ENCODE measurements around the gene TMEM106B. TPM values are rescaled to one million over a fixed set of nuclear protein-coding genes. Genes with fewer than 3 reads are reported as not detected.
"Not testable (repeated sequence)": the region's sequence is repeated elsewhere in the genome, so short reads cannot be mapped to it uniquely, and the experiment has no call there.

Gene TMEM106B
- 50.2 TPM for total RNA-seq
- polyA plus RNA-seq (ENCODE audit: insufficient read depth, low read depth, low replicate concordance): 21.1 TPM
- long read RNA-seq, donor 1, transcript TMEM106B-202 (8 exons, 2,126 nt): major isoform, 14 of 14 reads
- long read RNA-seq, donor 1, partial matches to known transcripts: 0 of 14 reads
- long read RNA-seq, donor 1, other reads (novel, unspliced or antisense): 0 of 14 reads
- long read RNA-seq, donor 2, transcript TMEM106B-202 (8 exons, 2,126 nt): major isoform, 19 of 19 reads
- long read RNA-seq, donor 2, partial matches to known transcripts: 0 of 19 reads
- long read RNA-seq, donor 2, other reads (novel, unspliced or antisense): 0 of 19 reads
- long read RNA-seq, donor 3, full-length matches to known transcripts: 26 of 26 reads
- long read RNA-seq, donor 3, partial matches to known transcripts: 0 of 26 reads
- long read RNA-seq, donor 3, other reads (novel, unspliced or antisense): 0 of 26 reads
- long read RNA-seq, donor 4, transcript TMEM106B-202 (8 exons, 2,126 nt): major isoform, 9 of 9 reads
- long read RNA-seq, donor 4, partial matches to known transcripts: 0 of 9 reads
- long read RNA-seq, donor 4, other reads (novel, unspliced or antisense): 0 of 9 reads
- long read RNA-seq, donor 5, partial matches to known transcripts: 0 of 4 reads
- long read RNA-seq, donor 5, other reads (novel, unspliced or antisense): 0 of 4 reads
- long read RNA-seq, donor 6, transcript TMEM106B-202 (8 exons, 2,126 nt): major isoform, 31 of 32 reads
- long read RNA-seq, donor 6, partial matches to known transcripts: 0 of 32 reads
- long read RNA-seq, donor 6, other reads (novel, unspliced or antisense): 0 of 32 reads
- long read RNA-seq, donor 7, transcript TMEM106B-202 (8 exons, 2,126 nt): major isoform, 19 of 29 reads
- long read RNA-seq, donor 7, partial matches to known transcripts: 3 of 29 reads
- long read RNA-seq, donor 7, other reads (novel, unspliced or antisense): 7 of 29 reads
- long read RNA-seq, donor 8, full-length matches to known transcripts: 17 of 17 reads
- long read RNA-seq, donor 8, partial matches to known transcripts: 0 of 17 reads
- long read RNA-seq, donor 8, other reads (novel, unspliced or antisense): 0 of 17 reads
- long read RNA-seq, donor 9, transcript TMEM106B-202 (8 exons, 2,126 nt): major isoform, 9 of 14 reads
- long read RNA-seq, donor 9, partial matches to known transcripts: 0 of 14 reads
- long read RNA-seq, donor 9, other reads (novel, unspliced or antisense): 5 of 14 reads
- long read RNA-seq, donor 10, transcript TMEM106B-202 (8 exons, 2,126 nt): major isoform, 18 of 18 reads
- long read RNA-seq, donor 10, partial matches to known transcripts: 0 of 18 reads
- long read RNA-seq, donor 10, other reads (novel, unspliced or antisense): 0 of 18 reads

- peaks cover 0 to 5% (median 0%) of the 10 kb centered on the region in 3 donors for H3K36me3 ChIP-seq (ENCODE audit: control insufficient read depth in 2 of 3, insufficient read depth in 3 of 3, low read length in 3 of 3)
- H3K9ac ChIP-seq (ENCODE audit: low read length in 3 of 3): peak within 1 kb of the TSS; percentile 91 to 100 (median 99)
- no peaks in the 10 kb centered on the region for H3K9me3 ChIP-seq (ENCODE audit: control insufficient read depth in 2 of 3, insufficient read depth in 1 of 3, low read length in 3 of 3)
- no peak for TF ChIP-seq CTCF (IDR thresholded peaks at IDR 0.05; ENCODE audit: borderline replicate concordance, extremely low read depth, insufficient read depth)
- no peaks in the 10 kb centered on the region for H3K27me3 ChIP-seq (ENCODE audit: control insufficient read depth, insufficient read depth, low read length)
- DNase-seq (peak; percentile 97 to 99 (median 98)), FAIRE-seq (no peak)
- H3K27ac ChIP-seq (ENCODE audit: low read depth in 2 of 2, low read length in 2 of 2): peak within 1 kb of the TSS; percentile 98 to 100
- peaks cover 0 to 3% (median 0%) of the 10 kb centered on the region in 3 donors for H3K4me1 ChIP-seq (ENCODE audit: control insufficient read depth in 2 of 3, insufficient read depth in 2 of 3, low read depth in 1 of 3, low read length in 3 of 3)
- intact Hi-C loops (cut with DNase I): no loop called here
- peak within 1 kb of the TSS; percentile 95 to 100 (median 95) for H3K4me3 ChIP-seq (ENCODE audit: low read length in 3 of 3)
Observed at GRCh38 chr7:12211054-12211710, at the start of gene TMEM106B. Gene TMEM106B, plus strand, starts transcription at chr7:12211294. Its CDS starts 3,517 bp downstream, at chr7:12214811.

- no peak overlapping the region for H3K9ac ChIP-seq (ENCODE audit: low read length in 3 of 3)
- no peak overlapping the region for H3K27ac ChIP-seq (ENCODE audit: low read depth in 2 of 2, low read length in 2 of 2)
- FAIRE-seq (no peak), DNase-seq (peak in 1 of 5 donors; percentile 36)
- H3K9me3 ChIP-seq (ENCODE audit: control insufficient read depth in 2 of 3, insufficient read depth in 1 of 3, low read length in 3 of 3): no peaks in the 10 kb centered on the region
- TF ChIP-seq CTCF (IDR thresholded peaks at IDR 0.05; ENCODE audit: borderline replicate concordance, extremely low read depth, insufficient read depth): no peak
- no peaks in the 10 kb centered on the region for H3K27me3 ChIP-seq (ENCODE audit: control insufficient read depth, insufficient read depth, low read length)
- intact Hi-C loops (cut with DNase I): no loop called here
- H3K4me3 ChIP-seq (ENCODE audit: low read length in 3 of 3): no peak overlapping the region
- no peaks in the 10 kb centered on the region for H3K36me3 ChIP-seq (ENCODE audit: control insufficient read depth in 2 of 3, insufficient read depth in 3 of 3, low read length in 3 of 3)
- no peaks in the 10 kb centered on the region for H3K4me1 ChIP-seq (ENCODE audit: control insufficient read depth in 2 of 3, insufficient read depth in 2 of 3, low read depth in 1 of 3, low read length in 3 of 3)
Observed at GRCh38 chr7:12162415-12163113, 48.5 kb upstream of the TMEM106B start.

- H3K4me3 ChIP-seq (ENCODE audit: low read length in 3 of 3); intact Hi-C loops (cut with DNase I); H3K27ac ChIP-seq (ENCODE audit: low read depth in 2 of 2, low read length in 2 of 2); FAIRE-seq; DNase-seq; H3K4me1 ChIP-seq (ENCODE audit: control insufficient read depth in 2 of 3, insufficient read depth in 2 of 3, low read depth in 1 of 3, low read length in 3 of 3); H3K9me3 ChIP-seq (ENCODE audit: control insufficient read depth in 2 of 3, insufficient read depth in 1 of 3, low read length in 3 of 3); H3K36me3 ChIP-seq (ENCODE audit: control insufficient read depth in 2 of 3, insufficient read depth in 3 of 3, low read length in 3 of 3); H3K27me3 ChIP-seq (ENCODE audit: control insufficient read depth, insufficient read depth, low read length); H3K9ac ChIP-seq (ENCODE audit: low read length in 3 of 3): not testable (repeated sequence)
Observed at GRCh38 chr7:12168065-12168464, 43.0 kb upstream of the TMEM106B start.

GRCh38 chr7:12169981-12170820 lies 40.9 kb upstream of the TMEM106B start:
- intact Hi-C loops (cut with DNase I); H3K4me3 ChIP-seq (ENCODE audit: low read length in 3 of 3); H3K27me3 ChIP-seq (ENCODE audit: control insufficient read depth, insufficient read depth, low read length); H3K9me3 ChIP-seq (ENCODE audit: control insufficient read depth in 2 of 3, insufficient read depth in 1 of 3, low read length in 3 of 3); H3K9ac ChIP-seq (ENCODE audit: low read length in 3 of 3); H3K36me3 ChIP-seq (ENCODE audit: control insufficient read depth in 2 of 3, insufficient read depth in 3 of 3, low read length in 3 of 3); FAIRE-seq; H3K4me1 ChIP-seq (ENCODE audit: control insufficient read depth in 2 of 3, insufficient read depth in 2 of 3, low read depth in 1 of 3, low read length in 3 of 3); H3K27ac ChIP-seq (ENCODE audit: low read depth in 2 of 2, low read length in 2 of 2): not testable (repeated sequence)
- peak in 1 of 5 donors; percentile 33 for DNase-seq

All from kidney (tissue), 22 donors.